CD14-positive monocyte (primary cell): ENCODE results near the gene FAM171A1. TPM values are rescaled to one million over a fixed set of nuclear protein-coding genes. Genes with fewer than 3 reads are reported as not detected.

ENCODE experiments used
- DNase-seq, 3 donors: peaks; one replicate each; pipeline ENCODE4 v3.0.0-alpha.2; 2011 to 2022
- H2AFZ ChIP-seq: 2 replicates; pipeline ENCODE4 v1.6.0; 2012; ENCODE audit warnings: mild to moderate bottlenecking, low read depth, low read length, inconsistent platforms; ENCODE audit not compliant: insufficient read depth, poor library complexity, severe bottlenecking
- H3K27ac ChIP-seq, 2 donors: 1 replicate in 1 of 2; 2 replicates in 1 of 2; pipeline ENCODE4 v1.5.1; 2012 to 2013; ENCODE audit warnings: low read length in 2 of 2, control low read depth in 1 of 2, inconsistent platforms in 1 of 2, low read depth in 1 of 2, mild to moderate bottlenecking in 1 of 2
- H3K27me3 ChIP-seq, 2 donors: one replicate each; pipeline versions ENCODE4 v1.6.0 to v1.6.1; 2011 to 2013; ENCODE audit warnings: low read length in 2 of 2; ENCODE audit not compliant: control insufficient read depth in 2 of 2, insufficient read depth in 2 of 2
- H3K36me3 ChIP-seq, 2 donors: replicated peaks in 1 of 2; 1 replicate in 1 of 2; 2 replicates in 1 of 2; pipeline versions ENCODE4 v1.5.1 to v1.6.1; 2012 to 2013; ENCODE audit warnings: low read length in 2 of 2, control low read depth in 1 of 2, inconsistent platforms in 1 of 2, mild to moderate bottlenecking in 1 of 2; ENCODE audit not compliant: insufficient read depth in 2 of 2, control insufficient read depth in 1 of 2
- H3K4me1 ChIP-seq, 2 donors: 1 replicate in 1 of 2; 2 replicates in 1 of 2; pipeline versions ENCODE4 v1.5.1 to v1.6.1; 2012 to 2013; ENCODE audit warnings: low read length in 2 of 2, control low read depth in 1 of 2, inconsistent platforms in 1 of 2, mild to moderate bottlenecking in 1 of 2, moderate library complexity in 1 of 2; ENCODE audit not compliant: insufficient read depth in 2 of 2, control insufficient read depth in 1 of 2
- H3K4me2 ChIP-seq: replicated peaks from 2 replicates; pipeline ENCODE3; 2012; ENCODE audit warnings: low read length, moderate library complexity, mild to moderate bottlenecking; ENCODE audit not compliant: poor library complexity, severe bottlenecking; ENCODE audit errors: extremely low read depth
- H3K4me3 ChIP-seq, 3 experiments: fragments of 200-600 bp in 1 of 3; sonication (generic) in 1 of 3; replicated peaks in 1 of 3; 1 replicate in 2 of 3; 2 replicates in 1 of 3; pipeline ENCODE4 v1.5.1; 2011 to 2013; ENCODE audit warnings: low read length in 3 of 3, mild to moderate bottlenecking in 3 of 3, control low read depth in 2 of 3, low read depth in 2 of 3, inconsistent platforms in 1 of 3, moderate library complexity in 1 of 3
- H3K79me2 ChIP-seq: 2 replicates; pipeline ENCODE4 v1.6.0; 2012; ENCODE audit warnings: mild to moderate bottlenecking, control low read depth, inconsistent platforms, low read length, moderate library complexity; ENCODE audit not compliant: insufficient read depth
- H3K9ac ChIP-seq: 2 replicates; pipeline ENCODE4 v1.6.0; 2017; ENCODE audit warnings: low read length, mild to moderate bottlenecking; ENCODE audit not compliant: insufficient read depth, poor library complexity, severe bottlenecking
- H3K9me3 ChIP-seq, 2 donors: replicated peaks in 1 of 2; 1 replicate in 1 of 2; 2 replicates in 1 of 2; pipeline versions ENCODE4 v1.5.1 to v1.6.1; 2012 to 2013; ENCODE audit warnings: low read length in 2 of 2, control low read depth in 1 of 2; ENCODE audit not compliant: control insufficient read depth in 1 of 2, insufficient read depth in 1 of 2
- H4K20me1 ChIP-seq: 2 replicates; pipeline ENCODE4 v1.6.0; 2012; ENCODE audit warnings: mild to moderate bottlenecking, low read length, control low read depth, moderate library complexity; ENCODE audit not compliant: insufficient read depth
- H3K27ac Mint-ChIP-seq, 7 donors: one replicate each; pipeline ENCODE4 v1.8.0; 2020; ENCODE audit warnings: mild to moderate bottlenecking in 7 of 7, mixed read lengths in 7 of 7, moderate library complexity in 6 of 7, inconsistent platforms in 2 of 7
- H3K27me3 Mint-ChIP-seq, 3 donors: one replicate each; pipeline ENCODE4 v1.8.0; 2021 to 2022; ENCODE audit warnings: low read depth in 3 of 3, mild to moderate bottlenecking in 3 of 3, mixed read lengths in 3 of 3, moderate library complexity in 3 of 3, inconsistent platforms in 1 of 3
- H3K36me3 Mint-ChIP-seq, 2 donors: one replicate each; pipeline ENCODE4 v1.8.0; 2020; ENCODE audit warnings: mixed read lengths in 2 of 2, inconsistent platforms in 1 of 2, mild to moderate bottlenecking in 1 of 2
- H3K4me1 Mint-ChIP-seq: one replicate; pipeline ENCODE4 v1.8.0; 2020; ENCODE audit warnings: mild to moderate bottlenecking, mixed read lengths
- H3K4me3 Mint-ChIP-seq, 2 donors: one replicate each; pipeline ENCODE4 v1.8.0; 2020; ENCODE audit warnings: mild to moderate bottlenecking in 2 of 2, mixed read lengths in 2 of 2, moderate library complexity in 1 of 2
- H3K9me3 Mint-ChIP-seq, 7 donors: one replicate each; pipeline ENCODE4 v1.8.0; 2020 to 2022; ENCODE audit warnings: mixed read lengths in 7 of 7, mild to moderate bottlenecking in 6 of 7, moderate library complexity in 6 of 7, inconsistent platforms in 2 of 7
- WGBS: methylation state at CpG from one replicate; pipeline ENCODE4 v1.1.5; 2013; ENCODE audit warnings: missing lambda C conversion rate; ENCODE audit not compliant: insufficient coverage; 5-methylcytosine and 5-hydroxymethylcytosine counted together
- intact Hi-C, 2 donors: fragments of 100-400 bp; cut with micrococcal nuclease; formaldehyde crosslinking; loops; one replicate each; pipeline versions ENCODE4 v1.15.0 to v1.15.1; 2023
- polyA plus RNA-seq, 3 donors: library from polyadenylated mRNA; depleted of rRNA in 1 of 3; unstranded in 2 of 3; stranded (reverse) in 1 of 3; fragments of 300-500 nt in 2 of 3; fragments of >200 nt in 1 of 3; fragmentation: Illumina TruSeq in 2 of 3; gene quantifications; 1 replicate in 2 of 3; 2 replicates in 1 of 3; pipeline ENCODE4 v1.2.3, GENCODE V29; 2012 to 2021
- TF ChIP-seq, protein P1 (sequence below): fragments of 200-600 bp; IDR thresholded peaks from one replicate; pipeline ENCODE4 v1.8.0; 2022; ENCODE audit warnings: antibody characterized with exemption, mild to moderate bottlenecking

The FAM171A1 gene
- polyA plus RNA-seq, 3 donors: not detected

GRCh38 chr10:15381420-15381819 is 10.3 kb upstream of the FAM171A1 start:
- Histone ChIP-seq H3K79me2 (no peaks in the 10 kb centered on the region), H4K20me1 (no peaks in the 10 kb centered on the region), H3K9me3 (no peaks in the 10 kb centered on the region), H3K9ac (no peak overlapping the region), H3K4me2 (no peak overlapping the region), H3K27ac (no peak overlapping the region), H3K36me3 (no peaks in the 10 kb centered on the region), H3K27me3 (peaks cover 0 to 4% of the 10 kb centered on the region in 2 donors), H3K4me3 (no peak overlapping the region), H3K4me1 (no peaks in the 10 kb centered on the region), H2AFZ (no peak overlapping the region)
- Mint-ChIP-seq H3K4me1 (no peaks in the 10 kb centered on the region), H3K9me3 (peaks cover 0 to 5% (median 2%) of the 10 kb centered on the region in 7 donors), H3K36me3 (no peaks in the 10 kb centered on the region), H3K27me3 (peaks cover 17 to 42% (median 25%) of the 10 kb centered on the region in 3 donors), H3K27ac (no peak overlapping the region), H3K4me3 (no peak overlapping the region)
- intact Hi-C loops: no loop called here
- 76% methylated on average over 3 of the region's 4 CpGs for WGBS
- TF ChIP-seq, protein P1, sequence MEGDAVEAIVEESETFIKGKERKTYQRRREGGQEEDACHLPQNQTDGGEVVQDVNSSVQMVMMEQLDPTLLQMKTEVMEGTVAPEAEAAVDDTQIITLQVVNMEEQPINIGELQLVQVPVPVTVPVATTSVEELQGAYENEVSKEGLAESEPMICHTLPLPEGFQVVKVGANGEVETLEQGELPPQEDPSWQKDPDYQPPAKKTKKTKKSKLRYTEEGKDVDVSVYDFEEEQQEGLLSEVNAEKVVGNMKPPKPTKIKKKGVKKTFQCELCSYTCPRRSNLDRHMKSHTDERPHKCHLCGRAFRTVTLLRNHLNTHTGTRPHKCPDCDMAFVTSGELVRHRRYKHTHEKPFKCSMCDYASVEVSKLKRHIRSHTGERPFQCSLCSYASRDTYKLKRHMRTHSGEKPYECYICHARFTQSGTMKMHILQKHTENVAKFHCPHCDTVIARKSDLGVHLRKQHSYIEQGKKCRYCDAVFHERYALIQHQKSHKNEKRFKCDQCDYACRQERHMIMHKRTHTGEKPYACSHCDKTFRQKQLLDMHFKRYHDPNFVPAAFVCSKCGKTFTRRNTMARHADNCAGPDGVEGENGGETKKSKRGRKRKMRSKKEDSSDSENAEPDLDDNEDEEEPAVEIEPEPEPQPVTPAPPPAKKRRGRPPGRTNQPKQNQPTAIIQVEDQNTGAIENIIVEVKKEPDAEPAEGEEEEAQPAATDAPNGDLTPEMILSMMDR: no peak
- DNase-seq: no peak

DNA sequence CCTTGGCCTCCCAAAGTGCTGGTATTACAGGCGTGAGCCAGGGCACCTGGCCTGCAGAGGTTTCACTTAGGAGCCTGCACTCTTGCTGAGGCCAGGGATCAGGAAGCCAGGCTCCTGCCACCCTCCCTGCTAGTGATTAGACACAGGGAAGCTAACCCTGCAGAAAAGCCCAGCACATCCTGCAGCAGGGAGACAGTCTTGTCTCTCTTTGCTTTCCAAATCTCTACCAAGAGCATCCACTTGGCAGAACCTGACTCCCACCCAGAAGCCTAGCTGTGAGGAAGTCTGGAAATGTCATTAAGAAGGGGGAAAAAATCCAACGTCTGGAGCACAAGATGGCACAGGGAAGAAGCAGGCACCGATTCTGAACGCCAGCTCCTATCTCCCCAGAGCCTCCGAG is 8.0 kb upstream of the FAM171A1 start:
- Mint-ChIP-seq H3K4me1 (no peaks in the 10 kb centered on the region), H3K27me3 (peaks cover 29 to 41% (median 31%) of the 10 kb centered on the region in 3 donors), H3K9me3 (peaks cover 0 to 2% (median 0%) of the 10 kb centered on the region in 7 donors), H3K27ac (no peak overlapping the region), H3K36me3 (no peaks in the 10 kb centered on the region), H3K4me3 (no peak overlapping the region)
- H2AFZ ChIP-seq: no peak overlapping the region
- H3K9me3 ChIP-seq: no peaks in the 10 kb centered on the region
- TF ChIP-seq, protein P1: no peak
- DNase-seq: no peak
- no peaks in the 10 kb centered on the region for H3K4me1 ChIP-seq
- H4K20me1 ChIP-seq: no peaks in the 10 kb centered on the region
- H3K9ac ChIP-seq: no peak overlapping the region
- no peak overlapping the region for H3K4me3 ChIP-seq
- no peaks in the 10 kb centered on the region for H3K79me2 ChIP-seq
- no peak overlapping the region for H3K4me2 ChIP-seq
- WGBS: 88% methylated on average over 3 of the region's 5 CpGs
- intact Hi-C loops: no loop called here
- H3K27ac ChIP-seq: no peak overlapping the region
- H3K36me3 ChIP-seq: no peaks in the 10 kb centered on the region
- H3K27me3 ChIP-seq: peaks cover 8 to 10% of the 10 kb centered on the region in 2 donors
